ENCODE results near the gene MUC5AC.

MUC5AC gene

DNA sequence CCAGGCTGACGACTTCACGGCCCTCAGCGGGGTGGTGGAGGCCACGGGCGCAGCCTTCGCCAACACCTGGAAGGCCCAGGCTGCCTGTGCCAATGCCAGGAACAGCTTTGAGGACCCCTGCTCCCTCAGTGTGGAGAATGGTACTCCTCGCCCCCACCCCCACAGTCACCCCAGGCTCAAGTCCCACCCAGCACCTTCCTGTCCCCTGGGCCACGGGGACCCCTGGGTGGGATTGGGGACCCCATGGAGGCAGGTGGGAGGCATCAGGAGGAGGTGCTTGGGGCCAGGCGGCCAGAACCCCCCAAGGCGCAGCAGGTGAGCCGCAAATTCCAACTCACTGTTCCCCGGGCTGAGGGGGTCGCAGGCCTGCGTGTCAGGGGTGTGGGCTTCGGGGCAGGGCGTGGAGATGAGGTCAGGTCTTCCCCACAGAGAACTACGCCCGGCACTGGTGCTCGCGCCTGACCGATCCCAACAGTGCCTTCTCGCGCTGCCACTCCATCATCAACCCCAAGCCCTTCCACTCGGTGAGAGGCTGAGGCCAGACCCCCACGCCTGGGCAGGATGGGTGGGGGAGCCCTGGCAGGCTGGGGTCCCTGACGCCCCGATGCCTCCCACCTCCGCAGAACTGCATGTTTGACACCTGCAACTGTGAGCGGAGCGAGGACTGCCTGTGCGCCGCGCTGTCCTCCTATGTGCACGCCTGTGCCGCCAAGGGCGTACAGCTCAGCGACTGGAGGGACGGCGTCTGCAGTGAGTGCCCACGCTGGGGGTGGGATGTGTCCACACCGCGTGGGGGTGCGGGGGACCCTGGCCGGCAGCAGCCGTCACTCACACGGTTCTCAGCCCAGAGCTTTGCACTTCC lies 74.5 kb downstream of the MUC5AC start:
- TF ChIP-seq, protein P1, sequence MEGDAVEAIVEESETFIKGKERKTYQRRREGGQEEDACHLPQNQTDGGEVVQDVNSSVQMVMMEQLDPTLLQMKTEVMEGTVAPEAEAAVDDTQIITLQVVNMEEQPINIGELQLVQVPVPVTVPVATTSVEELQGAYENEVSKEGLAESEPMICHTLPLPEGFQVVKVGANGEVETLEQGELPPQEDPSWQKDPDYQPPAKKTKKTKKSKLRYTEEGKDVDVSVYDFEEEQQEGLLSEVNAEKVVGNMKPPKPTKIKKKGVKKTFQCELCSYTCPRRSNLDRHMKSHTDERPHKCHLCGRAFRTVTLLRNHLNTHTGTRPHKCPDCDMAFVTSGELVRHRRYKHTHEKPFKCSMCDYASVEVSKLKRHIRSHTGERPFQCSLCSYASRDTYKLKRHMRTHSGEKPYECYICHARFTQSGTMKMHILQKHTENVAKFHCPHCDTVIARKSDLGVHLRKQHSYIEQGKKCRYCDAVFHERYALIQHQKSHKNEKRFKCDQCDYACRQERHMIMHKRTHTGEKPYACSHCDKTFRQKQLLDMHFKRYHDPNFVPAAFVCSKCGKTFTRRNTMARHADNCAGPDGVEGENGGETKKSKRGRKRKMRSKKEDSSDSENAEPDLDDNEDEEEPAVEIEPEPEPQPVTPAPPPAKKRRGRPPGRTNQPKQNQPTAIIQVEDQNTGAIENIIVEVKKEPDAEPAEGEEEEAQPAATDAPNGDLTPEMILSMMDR (IDR thresholded peaks at IDR 0.05; ENCODE audit: low read depth, low read length, missing control alignments), result no peak
- no peak for DNase-seq (ENCODE audit: low read depth)
- no peak overlapping the region for H3K4me3 ChIP-seq (ENCODE audit: low read depth, low read length)

DNA sequence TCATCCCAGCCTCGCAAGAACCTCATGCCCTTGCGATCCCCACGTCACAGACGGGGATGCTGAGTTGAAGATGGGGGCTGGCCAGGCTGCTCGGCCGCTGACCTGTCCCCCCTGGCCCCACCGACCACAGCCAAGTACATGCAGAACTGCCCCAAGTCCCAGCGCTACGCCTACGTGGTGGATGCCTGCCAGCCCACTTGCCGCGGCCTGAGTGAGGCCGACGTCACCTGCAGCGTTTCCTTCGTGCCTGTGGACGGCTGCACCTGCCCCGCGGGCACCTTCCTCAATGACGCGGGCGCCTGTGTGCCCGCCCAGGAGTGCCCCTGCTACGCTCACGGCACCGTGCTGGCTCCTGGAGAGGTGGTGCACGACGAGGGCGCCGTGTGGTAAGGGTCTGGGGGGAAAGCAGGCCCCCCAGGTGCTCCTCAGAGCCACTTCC lies 75.1 kb downstream of the MUC5AC start:
- no peak overlapping the region for H3K4me3 ChIP-seq (ENCODE audit: low read depth, low read length)
- TF ChIP-seq, protein P1 (IDR thresholded peaks at IDR 0.05; ENCODE audit: low read depth, low read length, missing control alignments), result no peak
- DNase-seq (ENCODE audit: low read depth), result no peak

DNA sequence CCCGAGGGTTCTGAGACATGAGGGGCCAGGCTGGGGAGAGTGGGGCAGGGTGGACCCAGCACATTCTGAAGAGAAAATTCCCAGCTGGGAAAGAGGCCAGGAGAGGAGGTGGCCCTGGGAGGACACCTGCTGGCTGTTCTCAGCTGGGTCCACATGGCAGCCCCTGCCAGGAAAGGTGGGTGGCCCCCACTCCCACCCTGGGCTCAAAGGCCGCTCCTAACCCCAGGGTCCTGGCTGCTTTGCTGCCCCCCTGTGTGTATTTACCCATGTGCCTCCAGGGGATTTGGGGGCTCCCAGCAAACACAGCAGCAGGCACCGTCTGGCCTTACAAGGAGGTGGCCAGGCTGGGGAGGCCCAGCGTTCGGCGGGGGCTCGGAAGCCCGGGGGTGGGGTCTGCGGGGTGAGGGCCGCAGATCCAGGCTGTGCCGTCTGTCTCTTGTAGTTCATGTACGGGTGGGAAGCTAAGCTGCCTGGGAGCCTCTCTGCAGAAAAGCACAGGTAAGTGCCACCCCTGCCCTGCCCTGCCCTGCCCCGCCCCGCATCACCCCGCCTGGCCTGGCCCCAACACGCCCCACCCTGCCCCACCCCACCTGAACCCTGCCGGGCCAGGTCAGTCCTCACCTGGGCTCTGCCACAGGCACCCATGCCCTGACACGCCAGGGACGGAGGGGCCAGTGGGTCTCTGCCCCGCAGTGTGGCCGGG lies 75.7 kb downstream of the MUC5AC start:
- H3K4me3 ChIP-seq (ENCODE audit: low read depth, low read length), result no peak overlapping the region
- no peak for DNase-seq (ENCODE audit: low read depth)
- TF ChIP-seq, protein P1 (IDR thresholded peaks at IDR 0.05; ENCODE audit: low read depth, low read length, missing control alignments), result no peak

DNA sequence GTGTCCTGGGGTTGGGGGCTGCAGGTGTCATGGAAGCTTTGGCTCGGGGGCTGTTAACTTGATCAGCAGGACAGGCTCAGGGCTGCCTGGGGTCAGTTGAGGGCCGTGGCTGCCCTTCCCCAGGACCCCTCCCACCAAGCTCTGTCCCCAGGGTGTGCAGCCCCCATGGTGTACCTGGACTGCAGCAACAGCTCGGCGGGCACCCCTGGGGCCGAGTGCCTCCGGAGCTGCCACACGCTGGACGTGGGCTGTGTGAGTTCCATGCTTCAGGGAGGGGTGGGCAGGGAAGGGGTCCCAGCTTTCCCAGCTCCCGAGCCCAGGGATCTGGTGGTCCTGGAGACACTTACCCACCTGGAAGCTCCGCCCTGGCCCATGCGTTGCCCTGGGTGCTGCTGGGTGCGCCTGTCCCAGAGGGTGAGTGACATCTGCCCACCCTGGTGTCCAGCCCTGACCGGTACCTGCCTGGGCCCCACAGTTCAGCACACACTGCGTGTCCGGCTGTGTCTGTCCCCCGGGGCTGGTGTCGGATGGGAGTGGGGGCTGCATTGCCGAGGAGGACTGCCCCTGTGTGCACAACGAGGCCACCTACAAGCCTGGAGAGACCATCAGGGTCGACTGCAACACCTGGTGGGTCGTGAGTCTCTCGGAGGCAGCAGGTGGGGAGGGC lies 76.4 kb downstream of the MUC5AC start:
- no peak overlapping the region for H3K4me3 ChIP-seq (ENCODE audit: low read depth, low read length)
- TF ChIP-seq, protein P1 (IDR thresholded peaks at IDR 0.05; ENCODE audit: low read depth, low read length, missing control alignments), result no peak
- no peak for DNase-seq (ENCODE audit: low read depth)

DNA sequence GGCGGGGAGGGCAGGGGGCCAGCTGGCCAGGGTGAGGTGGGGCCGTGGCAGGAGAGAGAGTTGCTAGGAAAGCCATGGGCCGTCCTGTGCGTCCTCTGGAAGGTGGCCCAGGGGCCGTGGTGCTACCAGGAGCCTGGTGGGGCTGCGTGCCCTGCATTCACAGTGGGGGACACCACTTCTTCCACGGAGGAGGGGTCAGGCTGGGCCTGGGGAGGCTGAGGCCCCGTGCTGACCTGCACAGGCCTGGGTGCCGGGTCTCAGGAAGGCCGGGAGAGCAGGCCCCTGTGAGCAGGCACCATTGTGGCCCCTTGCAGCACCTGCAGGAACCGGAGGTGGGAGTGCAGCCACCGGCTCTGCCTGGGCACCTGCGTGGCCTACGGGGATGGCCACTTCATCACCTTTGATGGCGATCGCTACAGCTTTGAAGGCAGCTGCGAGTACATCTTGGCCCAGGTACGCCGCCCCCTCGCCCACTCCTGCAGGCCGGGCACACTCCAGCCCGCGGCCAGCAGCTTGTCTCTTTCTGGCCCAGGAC lies 77.1 kb downstream of the MUC5AC start:
- H3K4me3 ChIP-seq (ENCODE audit: low read depth, low read length), result no peak overlapping the region
- no peak for DNase-seq (ENCODE audit: low read depth)
- TF ChIP-seq, protein P1 (IDR thresholded peaks at IDR 0.05; ENCODE audit: low read depth, low read length, missing control alignments), result no peak

DNA sequence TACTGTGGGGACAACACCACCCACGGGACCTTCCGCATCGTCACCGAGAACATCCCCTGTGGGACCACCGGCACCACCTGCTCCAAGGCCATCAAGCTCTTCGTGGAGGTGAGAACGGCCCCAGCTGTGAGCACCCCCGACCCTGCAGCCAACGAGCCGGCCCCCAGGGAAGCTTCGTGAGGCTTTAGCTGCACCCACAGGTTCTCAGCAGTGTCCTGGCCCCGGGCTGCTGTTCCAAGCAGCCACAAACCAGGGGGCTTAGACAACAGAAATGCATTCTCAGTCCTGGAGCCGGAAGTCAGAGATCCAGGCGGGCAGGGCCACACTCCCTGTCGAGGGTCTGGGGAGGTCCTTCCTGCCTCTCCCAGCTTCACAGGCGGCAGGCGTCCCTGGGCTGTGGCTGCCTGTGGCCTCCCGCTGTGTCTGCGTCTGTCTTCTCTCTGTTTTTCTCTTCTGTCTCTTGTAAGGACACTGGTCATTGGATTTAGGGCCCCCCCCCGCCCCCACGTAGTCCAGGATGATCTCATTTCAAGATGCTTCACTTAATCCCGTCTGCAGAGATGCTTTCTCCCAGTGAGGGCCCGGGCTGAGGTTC lies 77.7 kb downstream of the MUC5AC start:
- DNase-seq (ENCODE audit: low read depth), result no peak
- TF ChIP-seq, protein P1 (IDR thresholded peaks at IDR 0.05; ENCODE audit: low read depth, low read length, missing control alignments), result no peak

More for the DNA sequence above, 77.7 kb downstream of the MUC5AC start:
- no peak overlapping the region for H3K4me3 ChIP-seq (ENCODE audit: low read depth, low read length)
